Right kidney (tissue), 1 donor: ENCODE measurements around the gene MACROH2A1.

ENCODE experiments used
- DNase-seq: peaks from one replicate; pipeline ENCODE4 v3.0.0-alpha.2; 2016

Gene MACROH2A1

DNA sequence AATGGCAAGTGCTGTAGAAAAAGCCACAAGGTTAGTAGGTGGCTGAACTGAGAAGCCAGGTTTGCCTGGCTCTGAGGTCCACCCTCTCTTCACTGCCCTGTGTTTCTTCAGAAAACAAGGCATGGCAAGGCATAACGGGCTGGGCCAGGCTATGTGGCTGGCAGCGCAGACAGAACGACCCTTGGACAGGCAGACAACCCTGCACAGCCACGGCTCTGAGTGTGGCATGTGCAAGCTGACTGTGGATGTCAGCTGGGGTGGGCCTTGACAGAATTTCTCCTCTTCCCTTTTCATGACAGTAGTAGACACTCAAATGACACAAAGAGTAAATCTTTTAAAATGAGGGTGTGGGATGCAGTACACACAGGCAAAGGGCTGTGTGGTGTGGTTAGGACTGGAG is 81.7 kb downstream of the MACROH2A1 start:
- DNase-seq: no peak

DNA sequence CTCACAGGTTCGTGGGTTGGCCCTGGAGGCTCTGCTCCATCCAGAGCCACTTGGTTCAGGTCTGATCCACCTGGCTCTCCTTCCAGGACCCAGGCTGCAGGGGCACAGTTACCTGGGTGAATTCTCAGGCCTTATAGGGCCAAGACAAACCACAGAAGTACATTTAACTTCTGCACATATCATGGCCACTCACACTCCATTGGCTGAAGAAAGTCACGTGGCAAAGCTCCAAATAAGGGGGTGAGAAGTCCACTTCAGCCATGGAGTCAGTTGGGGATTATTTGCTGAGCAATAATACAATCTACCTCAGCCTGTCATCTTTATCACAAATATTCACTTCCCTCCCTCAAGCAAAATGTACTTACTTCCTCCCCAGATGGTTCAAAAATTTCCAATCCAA is 83.6 kb downstream of the MACROH2A1 start:
- no peak for DNase-seq

DNA sequence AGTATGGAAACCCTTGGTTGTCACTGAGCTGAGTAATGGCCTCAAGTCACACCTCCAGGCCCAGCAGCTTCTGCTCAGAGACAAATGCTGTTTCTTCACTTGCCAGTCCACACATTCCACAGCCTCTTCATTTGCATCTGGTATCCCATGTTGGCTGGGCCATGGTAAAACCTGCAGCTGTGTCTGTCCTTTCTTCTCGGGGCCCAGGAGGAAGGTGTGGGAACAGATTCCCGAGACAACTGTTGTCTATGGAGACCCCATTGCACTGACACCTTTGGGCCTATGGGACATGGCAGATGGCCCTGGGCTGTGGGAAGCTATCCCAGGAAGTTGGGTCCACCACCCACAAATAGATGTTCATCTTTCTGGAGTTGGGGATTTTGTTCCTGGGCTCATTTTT is 85.1 kb downstream of the MACROH2A1 start:
- no peak for DNase-seq

DNA sequence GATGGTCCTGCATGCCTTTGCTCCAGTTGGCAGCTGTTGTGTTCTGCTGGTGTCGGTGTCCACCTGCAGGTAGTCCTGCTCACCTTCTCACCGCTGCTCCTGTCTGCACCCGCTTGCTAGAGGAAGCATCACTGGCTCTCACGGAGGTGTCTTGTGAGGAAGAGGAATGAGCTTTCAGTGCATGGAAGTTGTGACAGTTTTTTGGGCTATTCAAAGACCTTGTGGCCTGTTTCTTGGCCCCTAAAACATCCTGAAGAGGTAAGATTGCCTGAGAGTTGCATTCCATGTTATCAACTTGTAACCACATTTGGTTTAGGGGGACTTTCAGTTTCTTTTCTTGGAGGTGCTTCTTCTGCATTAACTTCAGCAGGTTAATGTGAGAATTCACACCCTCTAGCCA is 85.6 kb downstream of the MACROH2A1 start:
- no peak for DNase-seq

DNA sequence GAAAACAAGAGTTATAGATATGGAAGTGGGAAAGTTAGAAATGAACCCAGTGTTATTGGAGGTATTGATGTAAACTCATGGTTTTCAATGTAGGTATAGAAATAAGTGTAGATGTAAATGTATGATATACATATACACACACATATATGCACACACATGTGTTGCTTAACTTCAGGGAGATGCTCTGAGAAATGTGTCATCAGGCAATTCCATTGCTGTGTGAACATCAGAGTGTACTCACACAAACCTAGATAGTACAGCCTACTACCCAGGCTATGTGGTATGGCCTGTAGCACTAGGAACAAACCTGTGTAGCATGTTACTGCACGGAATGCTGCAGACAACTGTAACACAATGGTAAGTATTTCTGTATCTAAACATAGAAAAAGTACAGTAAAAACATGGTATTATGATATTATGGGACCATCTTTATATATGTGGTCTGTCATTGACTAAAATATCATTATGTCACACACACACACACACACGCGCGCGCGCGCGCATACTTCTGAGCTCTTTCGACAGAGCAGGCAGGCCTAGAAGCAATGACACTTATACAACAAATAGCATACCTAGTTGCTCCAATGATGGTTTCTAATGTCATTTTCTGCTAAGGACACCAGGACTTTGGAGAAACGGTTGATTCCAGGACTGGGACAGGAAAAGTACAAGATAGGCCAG is 86.6 kb downstream of the MACROH2A1 start:
- DNase-seq: no peak

DNA sequence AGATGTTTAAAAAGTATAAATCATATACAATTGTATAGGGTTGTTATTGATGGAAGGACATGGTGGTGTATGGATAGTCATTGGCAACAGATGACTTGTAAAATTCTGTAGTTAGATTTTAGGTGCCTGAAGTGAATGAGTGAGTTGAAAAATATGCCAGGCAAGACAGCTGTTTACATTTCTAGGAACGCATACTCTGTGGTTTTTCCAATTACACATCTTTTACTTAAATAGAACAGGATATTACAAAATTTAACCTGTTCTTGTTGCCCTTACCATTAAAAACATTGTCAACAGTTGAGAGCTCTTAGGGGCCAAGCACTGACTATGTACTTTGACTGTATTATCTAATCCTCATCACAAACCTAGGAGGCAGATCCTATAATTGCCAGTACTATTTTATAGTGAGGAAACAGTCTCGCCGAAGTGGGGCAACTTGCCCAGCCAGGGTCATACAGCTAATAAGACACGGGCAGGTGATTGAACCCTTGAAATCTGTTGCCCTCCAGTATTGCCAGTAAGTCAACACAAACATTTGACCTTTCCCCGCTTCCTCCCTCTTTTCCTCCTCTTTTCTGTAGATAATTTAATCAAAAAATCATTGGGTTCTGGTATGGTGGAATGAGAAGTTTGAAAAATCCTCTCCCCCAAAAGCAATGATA is 88.6 kb downstream of the MACROH2A1 start:
- no peak for DNase-seq

DNA sequence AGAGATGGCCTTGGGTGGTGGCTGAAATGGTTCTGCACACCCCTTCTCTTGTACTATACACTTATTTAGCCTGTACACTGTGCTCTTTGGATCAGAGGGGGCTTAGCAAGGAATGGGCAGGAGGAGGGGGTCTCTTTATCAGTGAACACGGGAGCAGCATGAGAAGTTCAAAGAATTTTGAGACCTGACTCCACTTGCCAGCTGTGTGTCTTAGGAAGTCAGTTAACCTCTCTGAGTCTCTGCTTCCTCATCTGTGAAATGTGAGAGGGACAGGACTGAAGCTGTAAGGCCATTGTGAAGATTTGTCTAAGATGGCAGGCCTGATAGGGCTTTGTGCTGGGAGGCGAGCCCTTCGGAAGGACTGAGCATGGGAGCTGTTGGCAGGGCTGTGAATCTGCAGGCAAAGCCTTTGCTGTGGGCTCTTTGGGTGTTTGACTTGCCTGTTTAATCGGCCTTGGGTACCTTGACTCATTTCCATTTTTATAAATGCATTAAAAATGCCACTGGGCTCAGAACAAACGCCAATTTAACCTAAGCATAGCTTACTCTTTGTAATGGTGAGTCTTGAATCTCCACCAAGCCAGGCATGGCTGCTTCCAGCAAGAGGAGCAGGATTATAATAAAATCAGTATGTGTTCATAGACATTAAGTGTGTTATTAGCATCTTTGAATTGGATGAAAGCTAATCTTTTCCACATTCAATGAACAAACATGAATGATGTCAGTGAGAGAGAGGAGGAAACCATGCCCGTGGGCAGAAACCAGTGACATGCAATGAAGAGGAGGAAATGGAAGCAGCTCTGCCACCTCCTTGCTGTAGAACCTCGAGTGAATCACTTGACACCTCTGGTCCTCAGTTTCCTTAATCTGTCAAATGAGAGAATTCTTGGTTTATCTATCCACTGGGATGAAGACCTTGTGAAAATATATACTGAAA is 89.4 kb downstream of the MACROH2A1 start:
- no peak for DNase-seq

DNA sequence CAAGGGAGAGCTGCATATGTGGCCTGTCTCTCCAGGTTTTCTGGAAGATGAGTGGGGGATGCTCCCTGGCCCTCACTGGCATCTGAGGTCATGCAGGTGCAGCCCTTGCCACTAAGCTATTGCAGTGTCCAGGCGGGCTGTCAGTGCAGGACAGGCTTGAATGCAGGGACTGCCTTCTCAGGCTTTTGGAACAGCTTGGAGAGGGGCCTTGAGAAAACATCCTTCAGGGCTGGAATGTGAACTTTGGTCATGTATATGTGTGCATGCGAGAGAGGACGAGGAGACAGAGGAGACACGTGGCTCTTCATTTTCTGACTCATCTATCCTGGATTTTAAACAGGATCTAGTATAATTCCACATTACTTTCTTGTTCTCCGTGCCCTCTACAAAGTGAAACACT is 90.3 kb downstream of the MACROH2A1 start:
- no peak for DNase-seq

DNA sequence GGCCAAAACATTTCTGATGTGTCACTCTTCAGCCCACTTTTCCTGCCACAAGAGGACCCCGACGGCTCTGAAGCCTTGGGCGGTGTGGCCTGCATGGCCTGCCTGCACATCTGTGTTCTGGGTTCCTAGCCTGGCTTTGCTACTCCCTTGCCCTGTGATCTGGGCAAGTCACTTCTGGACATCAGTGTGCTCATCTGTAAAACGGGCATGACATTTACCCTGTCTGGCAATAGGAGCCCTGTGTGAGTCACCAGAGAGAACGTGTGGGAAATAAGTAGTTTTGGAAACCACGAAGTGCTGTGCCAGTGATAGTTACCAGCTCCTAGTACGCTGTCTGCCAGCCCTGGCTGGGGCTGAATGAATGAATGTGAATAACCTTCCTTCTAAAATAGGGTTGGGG is 90.8 kb downstream of the MACROH2A1 start:
- no peak for DNase-seq

DNA sequence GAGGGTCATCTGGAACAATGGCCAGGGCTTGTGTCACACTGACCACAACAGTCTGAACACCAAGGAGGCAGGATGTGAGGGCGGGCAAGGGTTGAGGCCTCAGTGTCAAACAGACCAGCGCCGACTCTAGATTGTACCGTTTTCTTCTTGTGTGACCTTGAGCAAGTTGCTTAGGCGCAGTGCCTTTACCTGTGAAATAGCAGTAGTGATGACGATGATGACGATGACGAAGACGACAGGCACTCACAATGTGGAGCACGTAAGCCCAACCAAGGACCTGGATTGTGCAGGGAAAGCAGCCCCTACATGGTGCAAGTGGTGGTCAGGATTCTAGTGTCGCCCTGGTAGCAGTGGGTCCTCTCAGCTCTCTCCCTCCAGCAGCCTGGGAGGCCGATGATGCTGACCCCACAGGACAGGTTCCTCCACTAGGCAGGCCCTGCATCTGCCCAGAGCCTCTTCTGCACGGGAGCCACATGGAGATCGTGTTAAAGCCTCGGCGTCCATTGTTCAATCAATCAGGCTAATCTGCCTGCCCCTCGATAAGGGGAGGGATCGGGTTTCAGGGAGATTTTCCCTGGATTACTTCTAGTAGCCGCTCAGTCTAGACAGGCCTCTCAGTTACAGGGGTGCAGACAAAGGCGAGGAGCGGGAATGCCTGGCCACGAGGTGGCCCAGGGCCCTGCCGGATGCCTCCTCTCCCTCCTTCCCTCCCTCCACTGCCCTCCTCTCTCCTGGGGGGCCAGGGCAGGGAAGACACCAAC is 91.7 kb downstream of the MACROH2A1 start:
- DNase-seq: no peak

DNA sequence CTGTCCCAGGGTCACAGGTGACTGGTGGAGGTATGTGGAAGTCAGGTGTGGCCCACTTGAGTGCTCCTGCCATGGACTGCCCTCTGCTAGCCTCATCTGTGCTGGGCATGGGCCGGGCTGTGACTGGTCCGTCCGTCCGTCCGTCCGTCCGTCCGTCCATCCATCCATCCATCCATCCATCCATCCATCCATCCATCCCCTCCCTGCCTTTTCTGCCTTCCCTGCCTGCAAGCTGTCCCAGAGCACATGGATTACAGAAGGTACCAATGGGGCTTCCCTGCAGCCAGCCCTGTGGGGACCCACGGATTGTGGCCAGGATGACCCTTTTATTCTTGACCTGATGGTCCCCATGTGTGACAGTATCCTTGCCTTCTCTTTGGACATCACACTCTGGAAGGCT is 92.5 kb downstream of the MACROH2A1 start:
- DNase-seq: no peak

DNA sequence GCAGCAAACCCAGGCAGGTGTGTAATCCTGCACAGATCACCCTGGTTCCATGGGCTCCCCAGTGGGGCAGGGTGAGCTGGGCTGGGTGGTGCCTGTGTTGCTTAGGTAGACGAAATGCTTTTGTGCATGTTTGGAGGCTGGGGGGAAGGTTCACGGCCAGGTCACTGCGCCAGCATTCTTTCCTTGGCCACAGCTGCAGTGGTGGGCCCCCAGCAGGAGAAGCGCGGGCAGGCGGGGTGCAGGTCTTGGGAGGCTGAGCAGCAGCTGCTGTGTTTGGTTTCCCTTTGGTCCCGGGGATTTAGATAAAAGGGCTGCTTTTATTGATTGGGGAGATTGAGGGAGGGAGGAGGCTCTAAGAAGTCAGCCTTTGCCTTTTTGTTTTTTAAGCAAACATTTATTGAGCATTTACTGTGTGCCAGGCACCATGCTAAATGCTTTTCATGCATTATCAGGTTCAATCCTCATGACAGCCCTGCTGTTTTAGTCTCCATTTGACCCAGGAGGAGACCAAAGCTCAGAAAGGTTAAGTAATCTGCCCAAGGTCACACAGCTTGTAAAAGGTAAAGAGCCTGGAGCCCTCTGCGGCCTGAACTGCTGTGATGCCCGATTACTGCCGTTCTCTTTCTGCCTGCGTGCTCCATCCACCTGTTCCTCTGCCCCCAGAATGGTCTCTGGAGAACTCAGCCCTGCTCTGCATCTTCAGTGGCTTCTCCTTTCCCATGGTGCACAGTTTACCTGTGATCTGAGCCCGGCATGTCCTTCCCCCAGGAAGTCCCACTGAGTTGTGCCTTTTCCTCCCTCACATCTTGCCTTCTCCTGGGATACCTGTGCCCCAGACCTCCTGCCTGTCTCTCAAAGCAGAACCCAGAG is 94.4 kb downstream of the MACROH2A1 start:
- no peak for DNase-seq

DNA sequence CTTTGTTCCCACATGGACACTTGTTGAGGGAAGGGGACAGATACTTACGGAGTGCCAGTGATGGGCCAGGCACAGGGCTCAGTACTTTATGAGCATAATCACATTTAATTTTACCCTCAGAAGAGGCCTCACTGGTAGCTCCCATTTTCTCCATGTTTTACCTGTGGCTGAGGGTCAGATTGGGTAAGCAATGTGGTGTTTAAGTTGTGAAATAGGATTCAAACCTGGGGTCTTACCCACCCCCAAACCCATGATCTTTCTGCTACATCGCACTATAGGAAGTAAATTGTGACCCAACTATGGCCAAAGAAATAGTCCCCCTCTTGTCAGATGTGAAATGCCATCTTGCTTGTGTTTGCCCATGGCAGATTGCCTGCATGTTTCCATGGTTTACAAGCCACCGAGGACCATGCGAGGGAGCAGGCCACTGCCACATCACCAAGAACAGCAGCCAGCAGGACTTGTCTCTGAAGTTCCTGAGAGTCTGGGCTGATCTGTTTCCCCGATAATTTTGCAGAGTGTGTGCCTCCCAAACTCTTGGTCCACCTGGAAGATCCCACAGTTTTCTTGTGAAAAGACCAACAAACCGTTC is 95.4 kb downstream of the MACROH2A1 start:
- no peak for DNase-seq

DNA sequence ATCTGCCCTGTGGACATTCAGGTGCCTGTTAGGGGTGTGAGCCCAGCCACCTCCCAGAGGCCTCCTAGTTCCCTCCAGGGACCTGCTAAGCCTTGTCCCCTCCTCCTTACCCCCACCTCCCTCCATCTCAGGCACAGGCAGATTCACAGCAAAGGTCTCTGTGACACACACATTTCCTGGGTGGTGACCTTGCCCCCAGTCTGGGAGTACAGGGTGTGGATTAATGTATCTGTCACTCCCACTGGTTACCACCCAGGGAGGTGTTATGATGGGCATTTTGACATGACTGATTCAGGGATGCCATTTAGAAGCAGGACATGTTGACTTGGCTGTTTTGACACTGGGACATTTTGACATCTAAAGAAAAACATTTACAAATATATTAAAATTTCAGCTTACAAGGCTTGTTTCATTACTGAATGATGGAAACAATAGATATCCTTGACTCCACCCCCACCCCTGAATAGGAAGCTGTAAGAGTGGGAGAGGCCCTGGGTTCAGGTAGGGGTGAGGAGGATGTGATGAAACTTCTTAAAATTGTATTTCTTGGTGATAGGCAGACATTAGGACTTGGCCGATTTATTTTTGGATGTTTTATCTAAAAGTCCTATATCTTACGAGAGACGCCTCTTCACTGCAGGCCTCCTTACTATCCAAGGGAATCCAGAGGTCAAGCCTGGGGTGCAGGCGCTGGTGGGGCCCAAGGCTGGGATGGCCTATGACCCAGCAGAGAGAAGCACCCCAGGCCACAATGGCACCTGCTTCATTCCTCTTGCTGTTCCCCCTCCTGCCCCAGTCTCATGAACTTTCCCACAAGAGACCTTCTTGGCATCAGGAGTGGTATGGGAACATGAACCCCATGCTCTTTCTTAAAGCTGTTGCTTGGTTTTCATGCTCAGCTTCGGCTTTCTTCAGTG is 101.9 kb downstream of the MACROH2A1 start:
- no peak for DNase-seq

DNA sequence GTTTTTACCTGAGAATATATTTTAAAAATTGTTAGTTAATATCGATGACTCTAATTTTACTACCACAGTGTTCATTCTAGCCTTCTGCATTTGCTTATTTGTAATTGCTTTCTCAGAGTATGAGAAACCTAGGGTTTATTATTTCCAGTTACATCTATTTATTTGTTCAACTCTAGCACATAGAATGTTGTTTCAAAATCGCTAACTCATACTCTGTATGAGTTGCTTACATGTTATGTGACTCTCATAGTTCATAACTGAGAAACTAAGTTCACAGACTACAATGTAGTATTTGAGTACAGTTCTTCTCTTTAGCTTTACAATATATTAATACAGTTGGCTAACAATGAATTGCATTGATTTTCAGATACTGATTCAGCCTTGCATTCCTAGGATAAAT is 103.2 kb downstream of the MACROH2A1 start:
- DNase-seq: no peak

DNA sequence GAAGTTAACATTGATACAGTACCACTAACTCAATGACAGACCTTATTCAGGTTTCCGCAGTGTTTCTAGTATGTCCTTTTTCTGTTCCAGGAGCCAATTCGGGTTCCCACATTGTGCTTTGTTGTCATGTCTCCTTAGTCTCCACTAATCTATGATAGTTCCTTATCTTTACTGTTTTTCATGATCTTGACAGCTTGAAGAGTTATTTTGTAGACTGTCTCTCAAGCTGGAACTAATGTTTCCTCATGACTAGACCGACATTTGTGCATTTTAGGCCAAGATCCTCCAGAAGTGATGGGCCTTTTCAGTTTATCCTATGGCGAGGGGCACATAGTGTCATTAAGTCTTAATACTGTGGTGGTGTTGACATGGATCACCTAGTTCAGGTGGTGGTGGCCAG is 104.2 kb downstream of the MACROH2A1 start:
- no peak for DNase-seq

DNA sequence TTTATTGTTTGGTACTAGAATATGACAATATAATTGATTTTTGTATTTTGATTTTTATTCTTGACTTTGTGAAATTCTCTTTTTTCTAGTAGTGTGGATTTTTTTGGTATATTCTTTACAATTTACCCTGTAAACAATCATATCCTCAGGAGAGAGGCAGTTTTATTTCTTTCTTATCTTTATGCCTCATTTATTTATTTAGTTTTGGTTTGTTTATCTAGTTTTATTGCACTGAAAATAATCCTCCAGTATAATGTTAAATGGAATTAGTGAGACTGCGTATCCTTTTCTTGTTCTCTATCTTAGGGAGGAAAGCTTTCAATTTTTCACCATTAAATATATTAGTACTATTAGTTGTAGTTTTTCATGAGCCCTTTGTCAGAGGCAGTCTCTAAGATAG is 109.4 kb downstream of the MACROH2A1 start:
- DNase-seq: no peak

DNA sequence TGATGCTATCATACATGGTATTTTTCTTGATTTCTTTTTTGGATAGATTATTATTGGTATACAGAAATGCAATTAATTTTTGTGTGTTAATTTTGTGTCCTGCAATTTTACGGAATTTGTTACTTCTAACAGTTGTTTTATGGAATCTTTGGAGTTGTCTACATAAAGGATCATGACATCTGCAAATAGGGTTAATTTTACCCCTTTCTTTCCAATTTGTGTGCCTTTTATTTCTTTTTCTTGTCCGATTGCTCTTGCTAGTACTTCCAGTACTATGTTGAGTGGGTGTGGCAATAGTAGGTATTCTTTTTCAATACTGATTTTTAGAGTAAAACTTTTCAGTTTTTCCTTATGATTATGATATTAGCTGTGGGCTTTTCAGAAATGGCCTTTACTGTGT is 111.5 kb downstream of the MACROH2A1 start:
- no peak for DNase-seq
